ENCODE results near the gene MECP2. TPM values are rescaled to one million over a fixed set of nuclear protein-coding genes. Genes with fewer than 3 reads are reported as not detected.

The MECP2 gene
- total RNA-seq, 1 experiment from 2014 or later, result 37.3 TPM

DNA sequence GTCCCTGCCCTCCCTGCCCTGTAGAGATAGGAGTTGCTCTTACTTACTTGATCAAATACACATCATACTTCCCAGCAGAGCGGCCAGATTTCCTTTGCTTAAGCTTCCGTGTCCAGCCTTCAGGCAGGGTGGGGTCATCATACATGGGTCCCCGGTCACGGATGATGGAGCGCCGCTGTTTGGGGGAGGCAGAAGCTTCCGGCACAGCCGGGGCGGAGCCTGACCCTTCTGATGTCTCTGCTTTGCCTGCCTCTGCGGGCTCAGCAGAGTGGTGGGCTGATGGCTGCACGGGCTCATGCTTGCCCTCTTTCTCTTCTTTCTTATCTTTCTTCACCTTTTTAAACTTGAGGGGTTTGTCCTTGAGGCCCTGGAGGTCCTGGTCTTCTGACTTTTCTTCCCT, 65.4 kb downstream of the MECP2 start:
- no peak for DNase-seq
- H3K27me3 ChIP-seq, result no peaks in the 10 kb centered on the region

DNA sequence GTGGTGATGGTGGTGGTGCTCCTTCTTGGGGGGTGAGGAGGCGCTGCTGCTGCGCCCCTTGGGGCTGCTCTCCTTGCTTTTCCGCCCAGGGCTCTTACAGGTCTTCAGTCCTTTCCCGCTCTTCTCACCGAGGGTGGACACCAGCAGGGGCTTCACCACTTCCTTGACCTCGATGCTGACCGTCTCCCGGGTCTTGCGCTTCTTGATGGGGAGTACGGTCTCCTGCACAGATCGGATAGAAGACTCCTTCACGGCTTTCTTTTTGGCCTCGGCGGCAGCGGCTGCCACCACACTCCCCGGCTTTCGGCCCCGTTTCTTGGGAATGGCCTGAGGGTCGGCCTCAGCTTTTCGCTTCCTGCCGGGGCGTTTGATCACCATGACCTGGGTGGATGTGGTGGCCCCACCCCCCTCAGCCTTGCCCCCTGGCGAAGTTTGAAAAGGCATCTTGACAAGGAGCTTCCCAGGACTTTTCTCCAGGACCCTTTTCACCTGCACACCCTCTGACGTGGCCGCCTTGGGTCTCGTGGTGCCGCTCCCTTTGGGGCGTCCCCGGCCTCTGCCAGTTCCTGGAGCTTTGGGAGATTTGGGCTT, 66.7 kb downstream of the MECP2 start:
- Histone ChIP-seq H3K9me3 (no peaks in the 10 kb centered on the region), H3K36me3 (peaks cover 5% of the 10 kb centered on the region), H3K4me3 (no peak overlapping the region), H3K27me3 (no peaks in the 10 kb centered on the region)
- no peak for DNase-seq

More for the DNA sequence above, 65.4 kb downstream of the MECP2 start:
- Histone ChIP-seq H3K4me3 (no peak overlapping the region), H3K36me3 (peaks cover 5% of the 10 kb centered on the region), H3K9me3 (no peaks in the 10 kb centered on the region)

DNA sequence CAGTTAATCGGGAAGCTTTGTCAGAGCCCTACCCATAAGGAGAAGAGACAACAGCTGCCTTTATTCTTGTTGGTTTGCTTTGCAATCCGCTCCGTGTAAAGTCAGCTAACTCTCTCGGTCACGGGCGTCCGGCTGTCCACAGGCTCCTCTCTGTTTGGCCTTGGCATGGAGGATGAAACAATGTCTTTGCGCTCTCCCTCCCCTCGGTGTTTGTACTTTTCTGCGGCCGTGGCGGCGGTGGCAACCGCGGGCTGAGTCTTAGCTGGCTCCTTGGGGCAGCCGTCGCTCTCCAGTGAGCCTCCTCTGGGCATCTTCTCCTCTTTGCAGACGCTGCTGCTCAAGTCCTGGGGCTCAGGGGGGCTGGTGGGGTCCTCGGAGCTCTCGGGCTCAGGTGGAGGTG, 67.3 kb downstream of the MECP2 start:
- peaks cover 5% of the 10 kb centered on the region for H3K36me3 ChIP-seq
- H3K4me3 ChIP-seq, result no peak overlapping the region
- no peaks in the 10 kb centered on the region for H3K27me3 ChIP-seq
- no peaks in the 10 kb centered on the region for H3K9me3 ChIP-seq
- DNase-seq, result no peak

DNA sequence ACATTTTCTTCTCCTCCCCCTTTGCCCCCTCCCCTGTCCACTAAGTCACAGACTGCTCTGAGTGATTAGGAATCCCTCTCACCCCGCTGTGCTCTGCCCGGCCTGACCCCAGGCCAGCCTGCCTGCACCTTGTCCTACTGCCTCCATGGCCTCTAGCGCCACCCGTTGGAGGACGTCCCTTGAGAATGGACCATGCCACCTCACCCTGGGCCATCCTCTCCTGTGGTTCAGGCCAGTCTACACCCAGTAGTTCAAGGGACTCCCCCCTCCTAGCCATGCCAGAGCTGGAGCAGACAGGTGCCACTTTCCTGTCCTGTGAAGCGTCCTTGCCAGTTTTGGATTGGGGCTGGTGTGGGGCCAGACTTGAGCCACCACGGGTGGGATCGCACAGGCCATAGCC, 68.1 kb downstream of the MECP2 start:
- DNase-seq, result no peak
- Histone ChIP-seq H3K36me3 (peaks cover 5% of the 10 kb centered on the region), H3K27me3 (no peaks in the 10 kb centered on the region), H3K9me3 (no peaks in the 10 kb centered on the region), H3K4me3 (no peak overlapping the region)

DNA sequence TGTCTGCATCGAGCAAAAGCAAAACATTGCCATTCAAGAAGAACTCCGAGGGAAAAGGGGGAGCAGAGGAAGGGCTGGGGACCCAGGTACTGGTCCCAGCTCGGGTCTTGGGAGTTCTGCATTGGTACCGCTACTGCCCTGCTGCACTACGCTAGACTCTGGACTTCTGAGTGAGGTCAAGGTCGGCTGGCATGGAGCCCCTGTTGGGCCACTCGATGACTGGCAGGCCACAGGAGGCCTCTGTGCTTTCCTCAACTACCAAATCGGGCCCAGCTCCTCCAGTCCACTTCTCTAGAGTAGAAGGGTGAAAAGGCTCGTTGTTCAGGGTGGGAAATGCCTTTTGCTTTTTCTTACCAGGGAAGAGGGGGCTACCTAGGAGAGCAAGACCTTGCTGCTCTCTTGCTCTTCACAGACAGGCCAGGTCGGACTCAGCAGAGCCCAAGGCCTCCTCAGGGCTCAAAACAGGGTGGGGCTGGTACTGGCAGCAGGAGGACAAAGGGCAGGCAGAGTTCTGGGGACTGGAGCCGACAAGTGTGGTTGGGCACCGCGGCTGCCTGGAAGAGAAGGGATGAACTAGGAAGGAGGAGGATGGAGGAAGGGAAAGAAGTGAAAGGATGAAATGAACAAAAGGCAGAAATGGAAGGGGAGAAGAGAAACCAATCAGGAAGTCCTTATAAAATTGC, 68.9 kb downstream of the MECP2 start:
- Histone ChIP-seq H3K9me3 (no peaks in the 10 kb centered on the region), H3K27me3 (no peaks in the 10 kb centered on the region), H3K36me3 (peaks cover 5% of the 10 kb centered on the region), H3K4me3 (no peak overlapping the region)
- DNase-seq, result no peak

DNA sequence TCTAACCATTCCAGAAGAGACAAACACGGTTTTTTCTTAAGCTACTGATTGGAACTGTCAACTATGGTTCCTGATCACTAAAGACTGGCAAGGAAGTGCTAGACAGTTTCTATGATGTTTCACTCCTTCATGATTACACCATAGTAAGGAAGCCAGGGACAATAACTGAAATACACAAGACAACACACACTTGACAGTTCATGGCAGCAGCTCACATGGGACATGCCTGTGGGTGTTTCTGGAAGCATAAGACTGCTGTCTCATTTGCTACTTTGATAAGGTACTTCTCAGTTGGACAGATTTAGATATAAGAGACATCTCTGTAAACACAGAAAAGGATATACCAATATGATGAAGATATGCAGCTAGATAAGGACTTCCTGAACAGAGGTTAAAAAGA, 69.5 kb downstream of the MECP2 start:
- no peaks in the 10 kb centered on the region for H3K27me3 ChIP-seq
- peaks cover 5% of the 10 kb centered on the region for H3K36me3 ChIP-seq
- DNase-seq, result no peak
- no peaks in the 10 kb centered on the region for H3K9me3 ChIP-seq
- H3K4me3 ChIP-seq, result no peak overlapping the region

DNA sequence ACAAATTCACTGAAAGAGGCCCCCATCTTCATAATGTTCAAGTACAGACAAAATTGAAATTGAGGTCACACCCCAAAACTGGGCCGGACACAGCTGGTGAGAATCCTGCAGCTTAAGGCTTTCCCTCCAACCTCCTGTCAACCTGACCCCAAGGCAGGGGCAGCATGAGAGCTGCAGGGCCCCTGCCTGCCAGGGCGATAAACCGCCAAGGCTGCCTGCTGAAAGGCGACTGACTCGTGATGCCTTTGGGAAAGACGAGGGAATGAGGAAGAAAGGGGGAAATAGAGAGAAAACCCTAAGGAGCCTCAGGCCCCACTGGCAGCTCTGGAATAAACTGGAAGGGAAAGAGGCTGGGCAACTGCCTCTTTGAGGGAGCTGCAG, 70.5 kb downstream of the MECP2 start:
- no peak for DNase-seq
- Histone ChIP-seq H3K4me3 (no peak overlapping the region), H3K36me3 (peaks cover 5% of the 10 kb centered on the region), H3K27me3 (no peaks in the 10 kb centered on the region), H3K9me3 (no peaks in the 10 kb centered on the region)

DNA sequence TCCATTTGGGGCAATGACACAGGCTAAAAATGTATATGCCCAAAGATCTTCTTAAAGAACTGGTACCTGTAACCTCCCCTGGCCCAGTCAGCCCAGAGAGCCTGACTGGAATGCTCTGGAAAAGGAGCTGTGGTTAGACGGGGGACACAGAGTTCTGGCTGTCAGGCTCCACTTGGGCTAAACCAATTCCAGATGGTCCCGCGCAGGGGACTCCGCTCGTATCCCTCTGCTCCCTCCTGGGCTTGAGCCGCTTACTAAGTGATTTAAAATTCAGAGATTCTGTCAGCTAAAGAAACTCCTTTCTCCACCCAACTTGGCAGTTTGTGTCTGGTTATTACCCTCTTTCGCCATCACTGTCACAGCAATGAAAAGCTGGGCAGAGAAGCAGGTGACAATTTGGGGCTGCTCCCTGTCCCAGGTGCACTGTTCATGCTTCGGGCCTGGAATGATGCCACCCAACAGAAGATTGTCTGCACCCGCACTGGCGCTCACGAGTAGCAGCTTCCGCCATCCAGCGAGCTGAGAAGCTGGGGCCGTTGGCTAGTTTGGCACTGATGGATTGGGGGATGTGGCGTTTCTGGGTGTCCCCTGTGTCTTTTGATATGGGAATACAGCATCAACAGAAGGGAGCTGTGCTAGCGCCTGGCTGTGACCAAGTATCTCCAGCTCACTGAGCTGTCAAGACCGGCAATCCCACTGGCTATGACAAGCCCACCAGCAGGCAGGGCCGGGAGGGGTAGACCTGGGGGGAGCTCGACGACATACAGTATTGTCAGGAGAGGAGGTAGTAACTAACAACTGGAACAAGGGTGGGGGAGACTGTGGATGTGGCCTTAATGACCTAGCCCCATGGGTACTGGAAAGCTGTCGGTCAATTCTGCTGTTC, 71.1 kb downstream of the MECP2 start:
- DNase-seq, result no peak
- Histone ChIP-seq H3K36me3 (peaks cover 5% of the 10 kb centered on the region), H3K9me3 (no peaks in the 10 kb centered on the region), H3K4me3 (no peak overlapping the region), H3K27me3 (no peaks in the 10 kb centered on the region)

DNA sequence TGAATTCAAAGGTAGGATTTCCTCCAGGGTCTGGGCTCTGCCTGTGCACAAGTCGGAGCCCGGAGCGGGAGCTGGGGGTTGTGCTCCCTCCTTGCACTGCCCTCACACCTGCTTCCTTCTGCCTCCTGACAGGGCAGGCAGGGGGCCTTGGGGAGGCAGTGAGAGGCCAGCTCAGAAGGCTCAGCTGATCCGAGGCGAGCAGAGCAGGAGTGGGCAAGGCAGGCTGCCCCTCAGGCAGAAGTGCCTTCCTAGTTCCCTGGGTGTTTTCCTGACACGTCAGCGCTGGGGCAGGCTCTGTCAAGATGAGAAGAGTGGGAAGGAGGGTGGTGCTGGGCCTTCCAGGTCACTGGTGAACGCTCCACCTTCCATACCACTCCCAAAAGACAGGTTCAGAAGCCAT, 72.3 kb downstream of the MECP2 start:
- no peaks in the 10 kb centered on the region for H3K9me3 ChIP-seq
- H3K4me3 ChIP-seq, result no peak overlapping the region
- H3K36me3 ChIP-seq, result peaks cover 5% of the 10 kb centered on the region
- no peak for DNase-seq
- no peaks in the 10 kb centered on the region for H3K27me3 ChIP-seq

DNA sequence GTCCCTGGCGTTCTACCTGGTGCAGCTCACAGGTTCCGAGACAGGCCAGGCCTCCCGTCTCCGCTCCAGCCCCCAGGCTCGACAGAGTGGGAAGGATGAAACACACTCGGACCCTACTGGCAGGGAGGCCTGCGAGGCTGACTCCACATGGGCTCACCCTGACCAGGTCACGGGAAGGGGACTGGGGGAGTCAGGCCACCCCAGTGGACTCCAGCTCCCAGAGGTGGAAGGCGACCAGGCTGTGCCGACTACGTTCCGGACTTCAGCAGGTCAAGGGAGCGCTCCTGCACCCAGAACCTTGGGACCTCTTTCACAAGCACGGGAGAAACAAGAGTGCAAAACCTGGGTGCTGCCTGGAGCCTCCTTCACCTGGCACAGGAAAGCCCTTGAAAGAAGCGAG, 73.2 kb downstream of the MECP2 start:
- H3K36me3 ChIP-seq, result peaks cover 5% of the 10 kb centered on the region
- no peak for DNase-seq

DNA sequence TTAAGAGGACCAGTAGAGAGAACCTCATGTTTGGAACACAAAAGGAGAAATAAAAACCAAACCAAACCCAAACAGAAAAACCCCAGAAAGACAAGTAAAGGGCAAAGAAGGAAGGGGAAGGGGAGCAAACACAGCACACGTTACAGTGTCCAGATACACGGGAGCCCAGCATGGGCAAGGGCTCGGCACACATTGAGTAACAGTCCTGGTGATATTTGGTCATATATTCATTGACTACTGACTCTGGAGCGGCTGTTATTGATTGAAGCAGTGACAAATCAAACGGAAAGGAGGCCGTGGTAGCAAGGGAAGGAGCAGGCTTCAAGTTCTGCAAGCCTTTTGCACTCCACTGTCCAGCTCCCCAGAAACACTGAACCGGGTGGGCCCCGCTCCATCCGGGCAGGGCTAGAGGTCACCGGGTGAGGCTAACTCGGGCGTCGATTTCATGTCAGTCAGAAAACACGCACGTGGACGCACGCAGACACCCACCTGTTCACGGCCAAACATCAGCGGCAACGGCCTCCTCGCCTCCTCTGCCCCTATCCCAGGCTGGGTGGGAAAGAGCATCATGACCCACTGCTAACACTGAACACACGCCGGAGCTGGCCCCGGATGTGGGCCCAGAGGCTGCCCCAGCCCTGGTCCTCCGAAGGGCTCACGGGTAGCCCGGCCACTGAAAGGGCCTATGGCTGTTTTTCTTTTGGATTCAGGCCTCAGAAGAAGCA, 74.1 kb downstream of the MECP2 start:
- no peak for DNase-seq
- Histone ChIP-seq H3K27me3 (no peaks in the 10 kb centered on the region), H3K4me3 (no peak overlapping the region), H3K9me3 (no peaks in the 10 kb centered on the region), H3K36me3 (peaks cover 12% of the 10 kb centered on the region)

More for the DNA sequence above, 73.2 kb downstream of the MECP2 start:
- Histone ChIP-seq H3K9me3 (no peaks in the 10 kb centered on the region), H3K4me3 (no peak overlapping the region), H3K27me3 (no peaks in the 10 kb centered on the region)

DNA sequence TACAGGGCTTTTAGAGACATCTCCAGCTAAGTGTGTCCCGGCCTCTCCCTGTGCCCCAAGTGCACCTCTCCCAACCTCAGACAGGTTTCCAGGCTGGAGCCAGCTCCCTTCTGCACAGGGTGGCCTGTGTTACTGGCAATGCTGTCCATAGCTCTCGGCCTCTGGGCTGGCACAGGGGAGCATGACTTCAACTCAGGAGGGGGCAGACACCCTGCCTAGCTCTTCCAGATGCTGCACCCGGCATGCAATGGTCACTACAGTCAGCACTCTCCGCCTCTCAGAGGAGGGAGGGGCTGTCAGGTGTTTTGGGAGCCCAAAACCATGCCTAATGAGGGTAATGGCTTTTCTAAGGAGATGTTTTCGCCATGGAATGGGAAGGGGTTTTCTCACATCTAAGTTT, 75.4 kb downstream of the MECP2 start:
- Histone ChIP-seq H3K36me3 (peaks cover 15% of the 10 kb centered on the region), H3K27me3 (no peaks in the 10 kb centered on the region), H3K4me3 (no peak overlapping the region), H3K9me3 (no peaks in the 10 kb centered on the region)
- no peak for DNase-seq

DNA sequence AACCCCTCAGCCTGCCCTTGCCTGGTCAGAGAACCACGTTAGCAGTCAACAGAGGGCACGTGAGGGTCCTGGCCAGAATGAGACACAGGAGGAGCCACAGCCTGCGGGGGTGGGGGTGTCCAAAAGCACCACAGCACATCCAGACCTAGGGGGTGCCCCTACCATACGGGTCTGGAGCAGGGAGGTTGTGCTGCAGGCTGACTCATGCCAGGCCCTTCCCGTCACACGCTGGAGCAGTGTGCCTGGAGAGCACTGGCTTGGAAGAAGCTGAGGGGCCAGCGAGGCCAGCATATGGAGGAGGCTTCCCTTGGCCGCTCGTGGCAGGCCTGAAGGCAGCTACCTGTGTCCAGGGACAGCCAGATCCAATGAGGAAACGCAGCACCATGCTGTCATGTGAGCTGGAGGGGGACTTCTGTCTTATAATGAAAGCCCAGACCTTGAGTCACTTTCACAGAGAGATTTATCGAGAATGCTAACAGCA, 76.3 kb downstream of the MECP2 start:
- Histone ChIP-seq H3K4me3 (no peak overlapping the region), H3K36me3 (peaks cover 22% of the 10 kb centered on the region), H3K27me3 (no peaks in the 10 kb centered on the region), H3K9me3 (no peaks in the 10 kb centered on the region)
- peak; percentile 60 for DNase-seq

DNA sequence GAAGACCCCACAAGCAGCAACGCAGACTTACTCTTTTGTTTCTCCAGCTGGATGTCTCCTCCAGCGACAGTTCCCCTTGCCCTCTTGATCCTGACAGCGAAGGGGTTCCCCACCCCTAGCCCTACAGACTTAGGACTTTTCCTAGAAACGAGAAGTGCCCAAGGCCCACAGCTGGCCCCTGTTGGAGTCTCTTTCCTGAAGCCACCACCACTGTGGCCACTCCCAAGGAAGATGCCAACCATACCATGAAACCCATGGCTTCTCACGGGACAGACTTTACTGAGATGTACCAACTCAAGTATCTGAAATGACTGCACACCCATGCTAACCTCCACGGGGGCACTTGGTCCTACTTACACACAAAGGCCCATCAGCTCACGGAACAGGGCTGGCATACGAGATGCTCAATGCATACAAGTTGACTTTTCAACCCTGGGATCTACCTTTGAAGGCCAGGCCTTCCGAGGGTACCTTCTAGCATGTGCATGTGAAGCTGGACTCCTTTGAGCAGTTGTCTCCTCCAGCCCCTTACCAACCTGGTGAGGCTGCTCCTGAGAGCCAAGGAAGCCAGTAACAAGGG, 76.9 kb downstream of the MECP2 start:
- H3K4me3 ChIP-seq, result peak overlapping the region; percentile 58
- no peaks in the 10 kb centered on the region for H3K27me3 ChIP-seq
- H3K36me3 ChIP-seq, result peaks cover 25% of the 10 kb centered on the region
- no peak for DNase-seq
- H3K9me3 ChIP-seq, result no peaks in the 10 kb centered on the region

DNA sequence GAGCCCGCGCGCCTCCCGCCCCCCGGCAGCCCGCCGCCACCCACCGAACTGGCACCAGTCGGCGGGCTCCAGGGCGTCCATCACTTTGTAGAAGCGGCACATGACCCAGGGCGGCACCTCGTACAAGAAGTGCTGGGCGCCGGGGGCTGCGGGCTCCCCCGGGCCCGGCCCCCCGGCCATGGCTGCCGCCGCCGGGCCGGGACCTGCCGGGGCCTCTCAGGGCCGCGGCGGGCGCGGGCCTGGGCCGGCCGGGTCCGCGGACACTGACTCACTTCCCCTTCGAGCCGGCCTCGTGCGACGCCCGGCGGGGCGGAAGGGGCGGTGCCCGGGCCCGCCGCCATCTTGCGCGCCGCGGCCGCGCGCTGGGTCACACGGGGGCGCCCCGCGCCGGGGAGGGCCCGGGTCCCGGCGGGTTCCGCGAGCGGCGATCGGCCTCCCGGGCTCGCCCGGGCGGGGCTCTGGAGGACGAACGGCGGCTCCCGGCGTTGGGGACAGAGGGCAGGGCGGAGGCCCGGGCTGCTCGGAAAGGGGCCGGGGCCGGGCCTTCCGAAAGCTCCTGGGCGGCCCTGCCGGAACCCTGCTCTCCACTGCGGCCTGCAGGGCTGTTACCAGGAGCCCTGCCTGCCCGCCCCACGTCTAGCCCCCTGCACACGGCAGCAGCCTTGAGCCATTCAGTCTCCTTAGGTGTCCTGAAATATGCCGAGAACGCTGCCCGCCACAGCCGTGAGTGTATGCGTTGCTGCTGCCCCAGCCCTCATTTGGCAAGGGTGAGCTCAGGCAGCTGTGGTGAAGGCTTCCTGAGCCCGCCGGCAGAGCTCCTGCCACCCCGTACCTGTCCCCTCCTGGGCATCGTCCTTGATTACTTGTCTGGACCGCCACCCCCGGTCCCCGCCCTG, 77.6 kb downstream of the MECP2 start, which contains the start of gene IRAK1:
Gene IRAK1, minus strand, starts transcription at position 270 of the 896 bp plus-strand sequence. Its CDS starts 90 bp downstream, at position 180.
- no peaks in the 10 kb centered on the region for H3K9me3 ChIP-seq
- H3K27me3 ChIP-seq, result no peaks in the 10 kb centered on the region
- DNase-seq, result peak; percentile 61
- peak within 1 kb of the TSS; percentile 62 for H3K4me3 ChIP-seq
- H3K36me3 ChIP-seq, result peaks cover 25% of the 10 kb centered on the region
